ENCODE measurements around the gene CBX3. TPM values are rescaled to one million over a fixed set of nuclear protein-coding genes. Genes with fewer than 3 reads are reported as not detected.

CBX3 gene
- total RNA-seq, 1 donor from 2014 or later = 188 TPM

DNA sequence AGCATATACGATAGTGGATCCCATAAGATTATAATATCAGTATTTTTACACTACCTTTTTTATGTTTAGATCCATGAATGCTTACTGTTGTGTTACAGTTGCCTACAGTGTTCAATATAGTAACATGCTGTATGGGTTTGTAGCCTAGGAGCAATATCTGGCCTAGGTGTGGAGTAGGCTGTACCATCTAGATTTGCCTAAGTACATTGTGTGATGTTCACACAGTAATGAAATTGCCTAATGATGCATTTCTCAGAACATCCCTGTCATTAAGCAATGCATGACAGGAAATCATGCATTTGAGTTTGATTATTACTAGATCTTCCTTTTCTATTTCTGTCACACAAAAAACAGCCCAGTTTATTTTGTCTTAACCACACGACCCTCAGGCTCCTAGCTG lies 14.5 kb downstream of the CBX3 start:
- Mint-ChIP-seq H3K4me3 (no peak overlapping the region), H3K36me3 (peaks cover 16% of the 10 kb centered on the region), H3K9me3 (no peaks in the 10 kb centered on the region), H3K27me3 (no peaks in the 10 kb centered on the region), H3K27ac (no peak overlapping the region), H3K4me1 (ENCODE audit: unreplicated experiment) (no peaks in the 10 kb centered on the region)
- TF ChIP-seq, protein P1, sequence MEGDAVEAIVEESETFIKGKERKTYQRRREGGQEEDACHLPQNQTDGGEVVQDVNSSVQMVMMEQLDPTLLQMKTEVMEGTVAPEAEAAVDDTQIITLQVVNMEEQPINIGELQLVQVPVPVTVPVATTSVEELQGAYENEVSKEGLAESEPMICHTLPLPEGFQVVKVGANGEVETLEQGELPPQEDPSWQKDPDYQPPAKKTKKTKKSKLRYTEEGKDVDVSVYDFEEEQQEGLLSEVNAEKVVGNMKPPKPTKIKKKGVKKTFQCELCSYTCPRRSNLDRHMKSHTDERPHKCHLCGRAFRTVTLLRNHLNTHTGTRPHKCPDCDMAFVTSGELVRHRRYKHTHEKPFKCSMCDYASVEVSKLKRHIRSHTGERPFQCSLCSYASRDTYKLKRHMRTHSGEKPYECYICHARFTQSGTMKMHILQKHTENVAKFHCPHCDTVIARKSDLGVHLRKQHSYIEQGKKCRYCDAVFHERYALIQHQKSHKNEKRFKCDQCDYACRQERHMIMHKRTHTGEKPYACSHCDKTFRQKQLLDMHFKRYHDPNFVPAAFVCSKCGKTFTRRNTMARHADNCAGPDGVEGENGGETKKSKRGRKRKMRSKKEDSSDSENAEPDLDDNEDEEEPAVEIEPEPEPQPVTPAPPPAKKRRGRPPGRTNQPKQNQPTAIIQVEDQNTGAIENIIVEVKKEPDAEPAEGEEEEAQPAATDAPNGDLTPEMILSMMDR (conservative IDR thresholded peaks at IDR 0.05) = no peak
- DNase-seq (ENCODE audit: extremely low spot score, unreplicated experiment) = no peak

DNA sequence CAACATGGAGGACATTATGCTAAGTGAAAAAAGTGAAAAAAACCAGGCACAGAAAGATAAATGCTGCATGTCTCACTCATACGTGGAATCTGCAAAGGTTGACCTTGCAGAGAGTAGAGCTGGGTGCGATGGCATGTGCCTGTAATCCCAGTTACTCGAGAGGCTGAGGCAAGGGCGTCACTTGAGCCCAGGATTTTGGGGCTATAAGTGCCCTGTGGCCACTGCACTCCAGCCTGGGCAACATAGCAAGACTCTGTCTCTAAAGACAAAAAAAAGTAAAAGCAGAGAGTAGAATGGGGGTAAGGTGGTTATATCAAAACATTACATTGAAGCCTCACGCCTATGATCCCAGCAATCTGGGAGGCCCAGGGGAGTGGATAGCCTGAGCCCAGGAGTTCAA lies 22.8 kb downstream of the CBX3 start:
- TF ChIP-seq, protein P1 (conservative IDR thresholded peaks at IDR 0.05) = no peak
- Mint-ChIP-seq H3K9me3 (no peaks in the 10 kb centered on the region), H3K27ac (no peak overlapping the region), H3K27me3 (no peaks in the 10 kb centered on the region), H3K4me1 (ENCODE audit: unreplicated experiment) (no peaks in the 10 kb centered on the region), H3K36me3 (no peaks in the 10 kb centered on the region), H3K4me3 (no peak overlapping the region)
- no peak for DNase-seq (ENCODE audit: extremely low spot score, unreplicated experiment)

DNA sequence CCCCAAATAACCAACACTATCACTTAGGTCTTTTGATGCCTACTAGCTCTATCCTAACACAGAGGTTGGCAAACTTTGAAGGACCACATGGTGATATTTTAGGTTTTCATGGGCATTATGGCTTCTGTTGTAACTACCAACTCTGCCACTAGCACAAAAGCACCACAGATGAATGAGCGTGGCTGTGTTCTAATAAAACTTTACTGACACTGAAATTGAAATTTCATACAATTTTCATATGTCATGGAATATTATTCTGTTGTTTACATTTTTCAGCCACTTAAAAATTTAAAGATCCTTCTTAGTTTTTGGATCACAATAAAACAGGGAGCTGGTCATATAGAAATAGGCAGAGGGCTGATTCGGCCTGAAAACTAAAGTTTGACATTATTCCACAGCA lies 26.4 kb downstream of the CBX3 start:
- no peak for DNase-seq (ENCODE audit: extremely low spot score, unreplicated experiment)
- H3K36me3 Mint-ChIP-seq = no peaks in the 10 kb centered on the region
- TF ChIP-seq, protein P1 (conservative IDR thresholded peaks at IDR 0.05) = no peak
- H3K27me3 Mint-ChIP-seq = no peaks in the 10 kb centered on the region
- H3K4me1 Mint-ChIP-seq (ENCODE audit: unreplicated experiment) = no peaks in the 10 kb centered on the region
- H3K4me3 Mint-ChIP-seq = no peak overlapping the region
- no peak overlapping the region for H3K27ac Mint-ChIP-seq
- no peaks in the 10 kb centered on the region for H3K9me3 Mint-ChIP-seq

DNA sequence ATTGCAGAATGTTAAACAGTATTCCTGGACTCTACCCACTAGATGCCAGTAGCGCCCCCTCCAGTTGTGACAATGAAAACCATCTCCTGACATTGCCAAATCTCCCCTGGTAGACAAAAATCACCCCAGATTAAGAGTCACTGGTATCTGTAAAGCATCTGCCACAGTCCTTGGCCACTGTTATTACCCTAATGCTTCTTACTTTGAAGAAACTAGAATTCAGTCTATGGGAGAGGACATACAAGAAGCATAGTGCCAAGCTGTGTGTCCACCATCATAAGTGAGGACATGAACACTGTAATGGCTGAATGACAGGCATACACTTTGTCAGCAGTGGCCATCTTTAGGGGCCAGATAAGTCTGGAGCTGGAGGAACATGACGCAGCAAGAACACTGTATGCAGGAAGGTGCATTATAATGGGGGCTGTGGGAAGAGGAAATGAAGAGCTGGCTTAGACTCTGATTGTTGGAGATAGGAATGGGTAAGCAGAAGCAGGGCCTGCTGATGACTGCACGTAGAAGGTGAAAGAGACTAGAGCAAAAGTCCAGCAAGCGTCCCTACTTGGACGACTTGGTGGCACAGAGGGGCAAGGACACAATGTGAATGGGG lies 32.5 kb downstream of the CBX3 start:
- Mint-ChIP-seq H3K27me3 (peaks cover 5% of the 10 kb centered on the region), H3K9me3 (no peaks in the 10 kb centered on the region), H3K27ac (no peak overlapping the region), H3K36me3 (no peaks in the 10 kb centered on the region), H3K4me3 (no peak overlapping the region), H3K4me1 (ENCODE audit: unreplicated experiment) (no peaks in the 10 kb centered on the region)
- TF ChIP-seq, protein P1 (conservative IDR thresholded peaks at IDR 0.05) = no peak
- no peak for DNase-seq (ENCODE audit: extremely low spot score, unreplicated experiment)

DNA sequence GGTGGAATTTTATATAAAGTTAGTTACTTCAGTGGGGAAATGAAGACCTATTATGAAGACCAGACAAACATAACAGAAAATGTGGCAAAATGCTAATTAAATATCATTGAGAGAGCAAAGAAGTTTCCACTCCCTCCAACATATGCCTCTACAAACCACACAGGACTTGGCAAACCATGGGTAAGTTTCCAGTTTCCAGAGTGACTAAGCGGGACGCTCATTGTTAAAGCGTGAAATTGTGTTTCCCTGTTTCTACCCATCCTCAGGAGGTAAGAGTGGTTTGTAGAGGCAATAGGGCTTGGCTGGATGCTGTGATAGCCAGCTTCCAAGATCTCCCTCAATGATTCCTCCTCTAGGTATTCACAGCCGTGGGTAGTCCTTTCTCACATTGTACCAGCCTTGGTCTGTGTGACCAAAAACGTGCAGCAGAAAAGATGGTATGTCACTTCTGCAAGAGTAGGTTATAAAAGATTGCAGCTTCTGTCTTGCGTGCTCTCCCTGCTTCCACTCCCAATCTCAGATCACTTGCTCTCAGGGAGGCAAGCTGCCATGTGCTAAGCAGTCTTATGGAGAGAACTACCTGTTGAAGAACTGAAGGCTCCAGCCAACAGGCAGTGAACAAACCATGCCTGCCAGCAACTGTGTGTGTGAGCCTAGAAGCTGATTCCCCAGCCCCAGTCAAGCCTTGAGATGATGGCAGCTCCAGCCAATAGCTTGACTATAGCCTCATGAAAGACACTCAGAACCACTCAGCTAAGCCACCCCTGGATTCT lies 35.7 kb downstream of the CBX3 start:
- TF ChIP-seq, protein P1 (conservative IDR thresholded peaks at IDR 0.05) = no peak
- no peak for DNase-seq (ENCODE audit: extremely low spot score, unreplicated experiment)

More for the DNA sequence above, 35.7 kb downstream of the CBX3 start:
- H3K4me3 Mint-ChIP-seq = no peak overlapping the region
- no peak overlapping the region for H3K27ac Mint-ChIP-seq
- H3K9me3 Mint-ChIP-seq = no peaks in the 10 kb centered on the region
- H3K36me3 Mint-ChIP-seq = no peaks in the 10 kb centered on the region
- no peaks in the 10 kb centered on the region for H3K4me1 Mint-ChIP-seq (ENCODE audit: unreplicated experiment)
- peaks cover 5% of the 10 kb centered on the region for H3K27me3 Mint-ChIP-seq

All from type B pancreatic cell (in vitro differentiated cells).